GM12865 (cell line): Measurements from ENCODE around the gene ATP8A2.

Experiments
- DNase-seq: peaks from one replicate; pipeline ENCODE4 v3.0.0; 2010; ENCODE audit warnings: low read depth
- H3K4me3 ChIP-seq: 2 replicates; pipeline ENCODE4 v1.5.1; 2011; ENCODE audit warnings: mild to moderate bottlenecking, low read depth, low read length, control low read depth
- CTCF ChIP-seq: IDR thresholded peaks from 2 replicates; pipeline ENCODE4 v1.5.1; 2011; ENCODE audit warnings: low read length, control low read depth, low read depth, inconsistent platforms; ENCODE audit not compliant: insufficient read depth; ENCODE audit errors: missing control alignments

Gene ATP8A2

GRCh38 chr13:25902455-25902854 is 530.7 kb downstream of the ATP8A2 start:
- H3K4me3 ChIP-seq = no peak overlapping the region; the same call in 1 of the 2 replicates
- TF ChIP-seq CTCF = no peak
- no peak for DNase-seq

DNA sequence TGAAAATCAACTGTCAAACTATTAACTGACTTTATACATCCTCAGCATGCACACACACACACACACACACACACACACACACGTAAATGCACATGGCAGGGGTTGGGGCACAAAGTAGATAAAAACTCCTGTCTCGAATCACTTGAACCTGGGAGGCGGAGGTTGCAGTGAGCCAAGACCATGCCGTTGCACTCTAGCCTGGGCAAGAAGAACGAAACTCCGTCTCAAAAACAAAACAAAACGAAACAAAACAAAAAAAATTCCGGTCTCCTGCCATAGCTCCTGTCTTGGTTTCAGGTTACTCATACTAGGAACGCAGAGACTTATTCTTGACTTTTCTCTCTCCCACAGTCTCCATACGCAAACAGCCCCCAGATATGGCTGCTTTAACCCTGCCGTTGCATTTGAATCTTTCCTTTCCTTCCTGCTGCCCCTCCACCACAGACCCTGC is 531.1 kb downstream of the ATP8A2 start:
- peak; percentile 72 for DNase-seq
- TF ChIP-seq CTCF = no peak
- H3K4me3 ChIP-seq = no peak overlapping the region; the same call in 1 of the 2 replicates

DNA sequence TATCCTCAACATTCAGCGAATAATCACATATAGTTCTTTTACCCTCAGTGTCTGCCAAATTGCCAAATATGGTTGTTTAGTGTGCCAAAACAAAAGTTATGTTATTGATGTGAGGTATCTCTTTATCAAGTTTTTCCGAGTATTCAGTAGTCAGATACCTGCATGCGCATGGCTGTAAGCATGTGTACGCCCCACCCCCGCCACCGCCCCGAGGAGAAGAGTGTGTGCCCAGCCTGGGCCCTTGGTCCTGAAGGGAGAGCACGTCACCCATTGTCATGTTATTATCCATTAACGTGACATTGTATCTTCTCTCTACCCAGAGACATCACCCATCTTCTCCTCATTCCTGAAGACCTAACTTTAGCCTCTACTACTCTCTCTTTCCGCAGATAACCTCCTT is 533.1 kb downstream of the ATP8A2 start:
- H3K4me3 ChIP-seq = no peak overlapping the region
- DNase-seq = no peak
- no peak for TF ChIP-seq CTCF

DNA sequence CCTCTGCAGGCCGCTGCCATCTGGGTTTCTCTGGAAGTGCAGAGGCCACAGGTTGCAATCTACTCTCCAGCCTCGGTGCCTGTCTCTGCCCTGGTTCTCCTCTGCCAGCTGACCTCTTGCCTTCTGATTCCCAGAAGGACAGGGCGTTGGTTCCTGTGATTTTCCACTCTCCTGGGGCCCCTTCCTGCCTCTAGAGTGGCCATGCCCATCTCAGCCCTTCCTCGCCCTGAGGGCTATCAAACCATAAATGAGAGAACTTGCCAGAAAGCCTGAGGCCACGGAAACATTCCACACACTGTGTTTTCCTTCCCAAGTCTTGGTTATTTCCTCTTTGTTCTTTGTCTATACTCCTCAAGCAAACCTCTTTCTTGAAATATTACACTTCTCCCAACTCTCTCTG is 533.8 kb downstream of the ATP8A2 start:
- TF ChIP-seq CTCF = no peak
- no peak overlapping the region for H3K4me3 ChIP-seq
- DNase-seq = no peak

- TF ChIP-seq CTCF = no peak
- no peak for DNase-seq
- no peak overlapping the region for H3K4me3 ChIP-seq
Observed at GRCh38 chr13:25906191-25906661, 534.5 kb downstream of the ATP8A2 start.

GRCh38 chr13:25908366-25908765 is 536.6 kb downstream of the ATP8A2 start:
- no peak for TF ChIP-seq CTCF
- H3K4me3 ChIP-seq = no peak overlapping the region
- no peak for DNase-seq

GRCh38 chr13:25910243-25910642 is 538.5 kb downstream of the ATP8A2 start:
- no peak overlapping the region for H3K4me3 ChIP-seq
- no peak for TF ChIP-seq CTCF
- DNase-seq = no peak
